IPS-18c (cell line): ENCODE data around the gene LAPTM4A.

Experiments used
- H3K4me3 ChIP-seq: 2 replicates; pipeline ENCODE4 v1.7.0; 2013; ENCODE audit warnings: low read depth, mild to moderate bottlenecking, low read length, moderate library complexity; ENCODE audit not compliant: insufficient read depth
- H3K9me3 ChIP-seq: one replicate; pipeline ENCODE4 v1.6.1; 2013; ENCODE audit warnings: mild to moderate bottlenecking, low read length, moderate library complexity; ENCODE audit not compliant: control insufficient read depth, insufficient read depth

Gene LAPTM4A

DNA sequence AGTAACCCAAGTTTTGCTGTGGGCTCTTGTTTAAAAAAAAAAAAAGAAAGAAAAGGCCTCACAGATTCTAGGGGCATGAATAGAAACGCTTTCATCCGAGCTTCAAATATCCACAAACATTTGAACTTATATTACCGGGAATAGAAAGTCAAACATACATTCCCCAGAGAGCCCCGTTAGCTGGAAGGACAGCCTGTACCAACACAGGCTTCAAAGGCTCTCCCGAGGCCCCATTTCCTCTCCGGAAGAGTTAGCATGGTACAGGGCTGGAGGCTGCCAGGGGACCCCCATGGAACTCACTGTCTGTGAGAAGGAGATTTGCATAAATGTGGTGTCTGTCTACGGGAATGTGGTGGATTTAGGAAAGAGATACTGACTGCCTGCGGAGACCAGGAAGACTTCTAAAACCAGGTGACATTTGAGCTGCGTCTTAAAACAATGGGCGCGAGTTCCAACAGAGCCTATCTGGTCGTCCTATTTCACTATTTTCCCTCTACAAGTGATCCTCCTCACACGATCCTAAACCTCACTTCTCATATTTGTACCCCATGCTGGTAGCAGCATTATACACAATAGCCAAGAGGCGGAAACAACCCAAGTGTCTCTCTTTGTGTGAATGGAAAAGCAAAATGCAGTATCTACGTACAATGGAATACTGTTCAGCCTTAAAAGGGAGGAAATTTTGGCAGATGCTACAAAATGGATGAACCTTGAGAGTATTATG, 38.1 kb downstream of the LAPTM4A start:
- H3K9me3 ChIP-seq: no peaks in the 10 kb centered on the region
- peak overlapping the region; percentile 59 for H3K4me3 ChIP-seq

DNA sequence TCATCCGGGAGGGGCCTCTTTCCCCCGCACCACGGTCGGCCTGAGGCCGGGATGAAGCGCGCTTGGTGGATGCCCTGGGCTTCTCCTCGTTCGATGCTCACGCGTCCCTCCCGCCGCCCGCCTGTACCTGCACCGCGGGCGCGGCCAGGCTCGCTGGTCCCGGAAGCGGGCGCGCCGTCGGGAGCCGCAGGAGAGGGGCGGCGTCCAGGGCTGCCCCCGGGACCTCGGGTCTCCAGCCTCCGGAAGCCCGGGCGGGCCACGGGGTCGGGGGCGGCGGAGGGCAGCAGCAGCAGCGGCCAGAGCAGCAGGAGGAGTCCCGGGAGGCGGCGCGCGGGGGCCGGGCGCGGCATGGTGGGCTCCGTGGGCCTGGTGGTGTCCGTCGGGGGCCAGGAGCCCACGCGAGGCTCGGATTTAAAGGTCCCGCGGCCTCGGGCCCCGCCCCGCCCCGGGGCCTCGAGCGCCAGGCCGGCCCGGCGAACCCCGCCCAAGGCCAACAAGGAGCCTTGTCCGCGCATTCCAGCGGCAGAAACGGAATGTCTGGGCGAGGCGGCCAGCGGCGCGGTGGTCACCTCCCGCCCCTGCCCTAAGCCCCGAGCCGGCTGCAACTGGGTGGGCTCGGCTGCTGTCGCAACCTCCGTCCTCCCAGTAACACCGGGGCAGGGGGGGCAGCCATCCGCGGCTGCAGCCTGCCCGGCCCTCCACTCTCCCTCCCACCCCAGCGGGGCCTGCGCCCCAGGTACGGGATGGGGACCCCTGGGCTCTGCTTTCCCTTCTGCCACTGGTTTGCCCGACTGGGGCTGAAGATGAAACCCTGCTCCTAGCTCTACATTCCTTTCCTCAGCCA, 38.9 kb downstream of the LAPTM4A start, which contains the start of gene MATN3:
MATN3 (minus strand) TSS at position 387 of the 844 bp plus-strand sequence; CDS start at position 350, 37 bp downstream.
- Histone ChIP-seq H3K4me3 (peak within 1 kb of the TSS; percentile 59), H3K9me3 (no peaks in the 10 kb centered on the region)

DNA sequence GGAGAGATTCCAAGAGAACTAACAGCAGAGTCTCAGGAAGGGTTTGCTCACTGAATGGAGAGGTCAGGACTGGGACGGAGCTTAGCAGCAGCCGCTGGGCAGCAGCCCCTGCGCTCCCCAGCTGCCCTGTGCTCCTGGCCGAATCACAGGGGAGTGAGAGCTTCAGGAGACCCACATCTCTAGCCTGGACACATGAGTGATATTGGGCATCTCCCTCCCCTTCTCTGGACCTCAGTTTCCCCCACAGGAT, 39.5 kb downstream of the LAPTM4A start:
- H3K4me3 ChIP-seq: peak overlapping the region; percentile 59

DNA sequence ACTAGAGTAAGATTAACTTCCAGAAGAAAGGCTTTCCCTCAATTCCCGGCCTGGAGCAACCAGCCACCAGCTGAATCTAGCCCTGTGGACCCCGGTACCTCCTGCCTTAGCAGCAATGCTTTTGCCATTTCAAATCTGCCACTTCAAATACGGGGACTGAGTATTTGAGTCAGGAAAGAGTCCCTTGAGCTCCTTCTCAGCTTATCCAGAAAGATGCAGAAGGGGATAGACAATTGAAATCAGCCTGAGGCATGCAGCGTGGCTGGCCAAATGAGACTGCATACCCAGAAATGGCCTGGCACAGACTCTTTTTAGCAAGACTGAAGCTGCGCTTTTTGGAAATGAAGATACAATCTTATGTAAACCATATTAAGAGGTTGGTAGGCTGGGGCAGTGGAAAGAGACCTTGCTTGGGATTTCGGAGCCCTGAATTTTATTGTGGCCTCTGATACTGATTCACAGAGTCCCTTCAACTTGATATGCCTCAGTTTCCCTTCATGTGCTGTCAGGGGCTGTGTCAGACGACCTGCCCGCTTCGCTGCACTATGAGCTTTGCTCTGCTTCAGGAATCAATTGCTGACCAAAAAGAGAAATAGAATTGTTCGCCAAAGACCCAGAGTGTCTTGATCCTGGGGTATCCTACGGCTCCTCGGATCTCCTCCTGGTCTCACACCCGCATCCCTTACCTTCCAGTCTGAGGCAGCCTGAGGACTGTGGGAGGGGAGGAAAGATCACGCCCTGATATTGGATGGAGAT, 40.0 kb downstream of the LAPTM4A start:
- Histone ChIP-seq H3K4me3 (no peak overlapping the region), H3K9me3 (no peaks in the 10 kb centered on the region)

More for the DNA sequence above, 39.5 kb downstream of the LAPTM4A start:
- H3K9me3 ChIP-seq: no peaks in the 10 kb centered on the region

DNA sequence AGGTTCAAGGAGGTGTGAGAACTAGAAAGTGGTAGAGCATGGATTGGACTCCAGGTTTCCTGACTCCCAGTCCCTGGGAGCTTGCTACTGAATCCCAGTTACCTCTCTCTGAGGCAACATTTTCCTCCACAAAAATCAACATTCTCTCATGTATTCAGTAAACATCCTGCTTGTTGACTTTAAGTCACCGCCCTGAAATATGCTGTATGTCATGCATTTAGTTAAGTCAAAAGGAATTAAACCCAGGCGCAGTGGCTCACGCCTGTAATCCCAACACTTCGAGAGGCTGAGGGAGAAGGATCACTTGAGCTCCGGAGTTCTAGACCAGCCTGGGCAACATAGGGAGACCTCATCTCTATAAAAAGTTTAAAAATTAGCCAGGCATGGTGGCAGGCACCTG, 42.7 kb downstream of the LAPTM4A start:
- Histone ChIP-seq H3K9me3 (no peaks in the 10 kb centered on the region), H3K4me3 (no peak overlapping the region)

DNA sequence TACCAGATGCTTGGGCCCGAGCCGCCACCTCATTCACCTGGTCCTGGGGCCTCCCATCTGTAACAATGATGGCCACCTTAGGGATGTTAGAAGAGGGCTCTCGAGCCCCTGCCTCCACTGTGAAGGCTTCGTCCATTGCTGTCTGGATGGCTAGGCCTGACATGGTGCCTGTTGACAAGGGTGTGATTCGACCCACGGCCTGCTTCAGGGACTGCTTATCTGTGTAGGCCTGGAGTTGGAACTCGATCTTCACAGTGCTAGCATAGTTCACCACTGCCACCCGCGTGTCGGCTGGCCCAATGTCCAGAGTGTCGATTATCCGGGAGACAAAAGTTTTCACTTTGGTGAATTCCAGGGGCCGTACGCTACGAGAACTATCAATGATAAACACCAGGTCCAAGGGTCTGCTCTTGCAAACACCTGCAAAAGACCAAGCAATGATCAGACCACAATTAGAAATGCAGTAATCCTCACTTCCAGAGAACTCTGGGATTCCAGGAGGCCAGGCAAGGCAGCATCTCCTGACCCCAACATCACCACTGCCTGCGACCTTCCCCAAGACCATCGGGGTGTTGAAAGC, 45.4 kb downstream of the LAPTM4A start:
- no peak overlapping the region for H3K4me3 ChIP-seq
- H3K9me3 ChIP-seq: no peaks in the 10 kb centered on the region

DNA sequence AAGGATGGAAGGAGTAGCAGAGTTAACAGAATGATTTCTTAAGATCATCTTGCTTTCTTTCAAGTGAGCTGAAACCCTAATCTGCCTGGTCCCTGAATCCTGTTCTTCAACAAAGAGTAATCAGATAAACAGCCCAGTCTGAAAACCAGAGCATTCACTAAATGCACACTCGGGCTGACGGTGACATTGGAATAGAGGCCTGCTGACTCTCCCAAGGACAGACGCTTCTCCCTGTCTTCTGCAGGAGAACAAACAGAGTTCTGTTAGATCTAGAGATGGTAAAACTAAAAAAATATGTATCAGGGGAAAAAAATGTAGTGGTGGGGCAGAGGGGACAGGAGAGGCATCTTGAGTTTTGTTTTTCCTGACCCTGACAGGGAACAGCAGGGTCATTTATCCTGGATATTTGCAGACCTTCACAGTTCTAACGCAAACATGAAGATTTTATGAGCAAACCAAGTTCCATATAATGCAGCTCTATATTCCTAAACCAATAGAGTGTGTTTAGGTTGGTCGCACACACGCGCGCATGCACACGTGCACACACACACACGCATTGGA, 46.3 kb downstream of the LAPTM4A start:
- H3K4me3 ChIP-seq: no peak overlapping the region
- no peaks in the 10 kb centered on the region for H3K9me3 ChIP-seq

DNA sequence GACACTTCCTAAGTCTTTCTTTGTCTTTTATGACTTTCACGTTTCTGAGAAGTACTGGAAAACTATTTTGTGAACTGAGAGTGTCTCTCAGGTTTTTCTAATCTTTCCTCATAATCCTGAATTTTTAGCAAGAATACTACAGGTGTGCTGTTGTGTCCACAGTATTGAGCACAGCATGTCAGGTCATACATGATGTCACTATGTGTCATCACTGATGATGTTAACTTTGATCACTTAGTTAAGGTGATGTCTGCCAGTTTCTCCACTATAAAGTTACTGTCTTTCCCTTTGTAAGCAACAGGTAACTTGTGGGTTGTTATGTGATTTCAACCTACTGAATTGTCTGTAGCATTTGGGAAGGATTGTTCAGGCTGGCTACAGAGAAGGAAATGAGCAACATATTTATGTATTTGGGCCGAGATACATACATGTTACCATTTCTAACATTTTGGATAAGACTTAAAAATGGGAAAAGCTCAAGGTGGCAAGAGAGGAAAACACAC, 50.0 kb downstream of the LAPTM4A start:
- H3K9me3 ChIP-seq: no peaks in the 10 kb centered on the region
- no peak overlapping the region for H3K4me3 ChIP-seq

DNA sequence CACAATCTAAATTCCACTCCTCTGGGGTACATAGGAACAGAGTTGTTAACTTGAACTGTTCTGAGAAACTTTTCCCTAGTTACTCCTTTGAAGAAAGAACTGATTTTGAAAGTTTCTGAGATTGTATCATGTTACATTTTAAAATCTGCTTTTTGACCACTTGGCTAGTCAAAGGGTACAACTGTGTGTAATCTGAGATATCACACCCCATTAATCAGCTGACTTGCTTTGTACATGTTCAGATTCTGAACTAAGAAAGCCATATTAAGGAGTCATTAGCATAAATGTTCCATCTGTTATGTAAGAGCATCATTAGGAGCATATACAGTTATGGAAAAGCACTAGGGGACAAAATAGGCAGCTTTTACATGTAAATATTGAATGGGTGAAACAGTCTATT, 57.7 kb downstream of the LAPTM4A start:
- Histone ChIP-seq H3K4me3 (no peak overlapping the region), H3K9me3 (no peaks in the 10 kb centered on the region)

DNA sequence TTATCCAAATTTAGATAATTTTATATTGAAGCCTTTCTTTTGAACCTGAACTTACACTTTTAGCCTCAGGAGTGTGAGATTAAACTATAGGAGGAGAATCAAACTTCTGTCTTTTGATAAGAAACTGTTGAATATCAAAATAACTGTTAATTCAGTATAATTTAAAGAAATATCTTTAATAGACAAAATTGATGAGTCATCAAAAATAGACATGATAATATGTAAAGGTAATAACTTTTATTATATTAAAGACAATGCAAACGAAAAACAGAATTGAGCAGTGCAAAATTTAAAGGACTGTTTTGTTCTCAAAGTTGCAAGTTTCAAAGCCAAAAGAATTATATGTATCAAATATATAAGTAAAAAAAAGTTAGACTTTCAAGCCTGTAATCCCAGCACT, 59.5 kb downstream of the LAPTM4A start:
- Histone ChIP-seq H3K9me3 (no peaks in the 10 kb centered on the region), H3K4me3 (no peak overlapping the region)

DNA sequence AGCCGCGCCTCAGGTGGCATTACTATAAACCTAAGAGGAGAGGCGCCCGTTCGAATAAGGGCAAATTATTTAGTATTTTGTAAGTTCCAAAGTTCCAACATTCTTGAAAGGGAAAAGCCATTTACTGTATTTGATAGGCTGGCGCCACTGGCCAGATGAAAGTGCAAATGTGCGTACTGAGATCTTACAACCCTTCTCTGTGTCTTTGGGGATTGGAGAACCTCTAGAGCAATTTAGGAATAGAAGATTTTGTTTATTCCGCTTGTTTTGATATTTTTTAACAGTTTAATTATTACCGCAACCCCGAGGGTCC, 61.1 kb downstream of the LAPTM4A start:
- H3K4me3 ChIP-seq: peak overlapping the region; percentile 91
- no peaks in the 10 kb centered on the region for H3K9me3 ChIP-seq

DNA sequence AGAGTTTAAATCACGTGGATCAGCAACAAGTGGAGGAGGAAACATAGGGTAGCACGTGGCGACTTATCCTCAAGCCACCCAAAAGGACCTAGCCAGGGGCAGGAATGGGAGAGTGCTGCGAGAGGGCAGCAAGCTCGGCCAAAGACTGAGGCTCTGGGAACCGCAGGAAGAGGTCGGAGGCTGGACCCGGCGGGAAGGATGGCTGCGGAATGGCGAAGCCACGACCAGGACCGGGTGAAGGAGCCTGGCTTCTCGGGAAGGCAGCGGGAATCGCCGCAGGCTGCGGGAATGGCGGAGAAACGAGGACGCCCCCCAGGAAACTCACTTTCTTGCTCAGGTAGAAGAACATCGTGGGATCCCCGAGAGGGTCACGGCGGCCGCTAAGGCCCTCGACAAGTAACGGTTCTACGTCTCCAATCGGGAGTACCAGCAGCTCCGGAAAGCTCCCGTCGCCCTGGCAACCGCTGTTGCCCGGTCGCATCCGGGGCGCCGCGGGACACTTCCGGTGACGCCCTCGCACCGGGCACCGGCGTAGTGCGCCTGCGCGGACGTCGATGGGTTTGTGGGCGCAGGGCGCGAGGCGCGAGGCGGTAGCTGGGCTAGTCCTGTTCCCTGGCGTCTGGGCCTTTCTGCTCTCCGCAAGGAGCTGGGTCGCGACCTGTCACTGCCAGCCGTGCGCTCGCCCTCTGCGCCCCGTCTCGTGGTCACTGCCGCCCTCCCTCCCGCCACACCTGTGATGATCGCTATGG, 61.6 kb downstream of the LAPTM4A start, which contains the start of gene WDR35:
WDR35 (minus strand) TSS at position 439 of the 749 bp plus-strand sequence; CDS start at position 349, 90 bp downstream.
- peak within 1 kb of the TSS; percentile 91 for H3K4me3 ChIP-seq
- H3K9me3 ChIP-seq: no peaks in the 10 kb centered on the region

DNA sequence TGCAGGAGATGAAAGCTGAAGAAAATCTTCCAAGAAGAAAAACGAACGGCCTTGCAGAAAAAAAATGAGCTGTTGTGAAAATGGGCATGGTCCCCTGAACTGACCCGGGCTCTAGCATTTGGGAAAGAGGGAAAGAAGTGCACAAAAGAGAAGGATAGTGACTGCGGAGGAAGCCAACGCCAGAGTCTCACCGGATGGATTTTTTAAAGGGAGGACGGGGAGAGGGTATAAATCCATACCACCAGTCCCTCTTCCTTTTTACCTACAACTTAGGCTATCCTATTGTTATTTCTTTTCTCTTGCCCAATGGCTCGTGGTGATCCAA, 62.1 kb downstream of the LAPTM4A start:
- Histone ChIP-seq H3K9me3 (no peaks in the 10 kb centered on the region), H3K4me3 (peak overlapping the region; percentile 91)

DNA sequence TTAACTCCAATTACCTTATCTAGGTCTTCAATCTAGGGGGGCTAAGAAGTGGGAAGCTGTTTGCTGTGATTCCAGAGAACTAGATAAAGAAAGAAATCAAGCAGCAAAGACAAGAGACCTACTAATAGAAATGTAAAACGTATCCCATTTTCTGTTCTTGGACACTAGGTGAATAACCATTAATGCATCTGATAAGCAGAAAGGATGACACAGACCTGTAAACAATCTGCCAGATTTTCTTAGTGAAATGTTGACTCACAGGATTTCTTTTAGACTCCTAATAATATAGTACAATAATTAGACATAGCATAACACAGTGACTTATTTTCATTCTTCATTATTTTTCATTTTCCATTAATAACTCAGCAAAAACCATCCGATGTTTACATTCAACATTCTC, 62.8 kb downstream of the LAPTM4A start:
- Histone ChIP-seq H3K9me3 (no peaks in the 10 kb centered on the region), H3K4me3 (peak overlapping the region; percentile 91; the same call in 1 of the 2 replicates)

DNA sequence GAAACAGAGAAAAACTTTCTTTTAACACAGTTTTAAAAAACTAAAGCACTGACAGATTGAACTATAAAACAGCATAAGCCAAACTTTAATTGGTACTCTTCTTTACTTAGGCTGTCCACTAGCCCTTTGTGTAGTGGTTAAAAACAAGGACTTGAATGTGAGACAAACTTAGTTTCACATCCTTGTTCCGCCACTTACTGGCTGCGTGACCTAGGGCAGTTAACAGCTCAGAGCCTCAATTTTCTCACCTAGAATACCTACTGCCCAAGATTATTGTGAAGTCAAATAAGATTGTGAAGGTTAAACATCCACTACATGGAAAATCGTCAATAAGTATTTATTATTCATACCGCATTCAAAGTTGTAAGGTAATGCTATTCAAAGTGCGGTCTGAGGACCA, 63.5 kb downstream of the LAPTM4A start:
- Histone ChIP-seq H3K9me3 (no peaks in the 10 kb centered on the region), H3K4me3 (no peak overlapping the region)
